Neural crest cell (in vitro differentiated cells): ENCODE data around the gene KRT76. TPM values are rescaled to one million over a fixed set of nuclear protein-coding genes. Genes with fewer than 3 reads are reported as not detected.

Experiments
- DNase-seq: peaks from one replicate; pipeline ENCODE4 v3.0.0; 2021; ENCODE audit warnings: low read depth, mixed read lengths, low spot score
- H3K27ac Mint-ChIP-seq: one replicate; pipeline ENCODE4 v1.8.0; 2021; ENCODE audit warnings: mild to moderate bottlenecking, mixed read lengths; ENCODE audit not compliant: unreplicated experiment
- H3K27me3 Mint-ChIP-seq: 2 replicates; pipeline ENCODE4 v1.8.0; 2021; ENCODE audit warnings: low read depth, mild to moderate bottlenecking, mixed read lengths
- H3K36me3 Mint-ChIP-seq: 2 replicates; pipeline ENCODE4 v1.8.0; 2021; ENCODE audit warnings: low read depth, mild to moderate bottlenecking, mixed read lengths
- H3K4me1 Mint-ChIP-seq: 2 replicates; pipeline ENCODE4 v1.8.0; 2021; ENCODE audit warnings: mixed read lengths
- H3K4me3 Mint-ChIP-seq: one replicate; pipeline ENCODE4 v1.8.0; 2021; ENCODE audit warnings: mild to moderate bottlenecking, mixed read lengths
- H3K9me3 Mint-ChIP-seq: 2 replicates; pipeline ENCODE4 v1.8.0; 2021; ENCODE audit warnings: mixed read lengths
- total RNA-seq: library from RNA; stranded (reverse); gene quantifications from 2 replicates; pipeline ENCODE4 v1.2.1, GENCODE V29; 2021
- TF ChIP-seq, protein P1 (sequence below): fragments of 200-600 bp; sonication (generic); conservative IDR thresholded peaks from 2 replicates; pipeline ENCODE4 v1.5.0; 2021; ENCODE audit warnings: antibody characterized with exemption, mild to moderate bottlenecking

Gene KRT76
- total RNA-seq, 1 donor from 2014 or later: not detected

DNA sequence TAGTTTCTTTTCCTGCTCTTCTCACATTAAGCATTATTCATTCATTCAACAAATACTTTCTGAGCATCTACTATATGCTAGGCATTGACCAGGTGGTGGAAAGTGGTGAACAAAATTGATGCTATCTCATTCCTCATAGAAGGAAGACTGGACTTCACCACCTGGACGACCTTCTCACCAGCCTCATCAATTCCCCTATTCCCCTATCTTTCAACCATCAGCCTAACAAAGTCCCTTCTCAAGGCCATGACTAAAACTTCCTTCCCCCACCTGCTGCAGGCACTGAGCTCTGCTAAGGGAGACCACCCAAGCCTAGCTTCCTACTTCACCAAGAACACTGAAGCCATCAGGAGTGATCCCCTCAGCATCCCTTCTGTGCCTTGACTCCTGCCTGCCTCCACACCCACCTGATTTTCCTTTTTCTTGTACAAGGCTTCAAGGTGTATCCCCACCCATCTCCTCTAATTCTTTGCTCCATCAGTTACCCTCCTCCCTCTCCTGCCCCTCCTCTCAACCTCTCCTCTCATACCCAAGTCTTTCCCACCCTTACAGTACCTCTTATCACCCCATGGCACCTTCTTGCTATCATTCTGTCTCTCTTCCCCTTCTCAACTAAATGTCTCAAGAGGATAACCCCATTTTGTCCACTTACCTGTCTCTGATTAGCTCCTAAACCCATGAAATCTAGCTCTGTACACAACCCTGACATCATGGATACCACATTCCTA, 19.5 kb downstream of the KRT76 start:
- no peak overlapping the region for H3K4me3 Mint-ChIP-seq
- H3K27ac Mint-ChIP-seq: no peak overlapping the region
- H3K36me3 Mint-ChIP-seq: no peaks in the 10 kb centered on the region
- no peak for DNase-seq
- H3K4me1 Mint-ChIP-seq: no peaks in the 10 kb centered on the region
- peaks cover 44% of the 10 kb centered on the region for H3K27me3 Mint-ChIP-seq
- H3K9me3 Mint-ChIP-seq: peaks cover 19% of the 10 kb centered on the region
- TF ChIP-seq, protein P1, sequence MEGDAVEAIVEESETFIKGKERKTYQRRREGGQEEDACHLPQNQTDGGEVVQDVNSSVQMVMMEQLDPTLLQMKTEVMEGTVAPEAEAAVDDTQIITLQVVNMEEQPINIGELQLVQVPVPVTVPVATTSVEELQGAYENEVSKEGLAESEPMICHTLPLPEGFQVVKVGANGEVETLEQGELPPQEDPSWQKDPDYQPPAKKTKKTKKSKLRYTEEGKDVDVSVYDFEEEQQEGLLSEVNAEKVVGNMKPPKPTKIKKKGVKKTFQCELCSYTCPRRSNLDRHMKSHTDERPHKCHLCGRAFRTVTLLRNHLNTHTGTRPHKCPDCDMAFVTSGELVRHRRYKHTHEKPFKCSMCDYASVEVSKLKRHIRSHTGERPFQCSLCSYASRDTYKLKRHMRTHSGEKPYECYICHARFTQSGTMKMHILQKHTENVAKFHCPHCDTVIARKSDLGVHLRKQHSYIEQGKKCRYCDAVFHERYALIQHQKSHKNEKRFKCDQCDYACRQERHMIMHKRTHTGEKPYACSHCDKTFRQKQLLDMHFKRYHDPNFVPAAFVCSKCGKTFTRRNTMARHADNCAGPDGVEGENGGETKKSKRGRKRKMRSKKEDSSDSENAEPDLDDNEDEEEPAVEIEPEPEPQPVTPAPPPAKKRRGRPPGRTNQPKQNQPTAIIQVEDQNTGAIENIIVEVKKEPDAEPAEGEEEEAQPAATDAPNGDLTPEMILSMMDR: no peak

DNA sequence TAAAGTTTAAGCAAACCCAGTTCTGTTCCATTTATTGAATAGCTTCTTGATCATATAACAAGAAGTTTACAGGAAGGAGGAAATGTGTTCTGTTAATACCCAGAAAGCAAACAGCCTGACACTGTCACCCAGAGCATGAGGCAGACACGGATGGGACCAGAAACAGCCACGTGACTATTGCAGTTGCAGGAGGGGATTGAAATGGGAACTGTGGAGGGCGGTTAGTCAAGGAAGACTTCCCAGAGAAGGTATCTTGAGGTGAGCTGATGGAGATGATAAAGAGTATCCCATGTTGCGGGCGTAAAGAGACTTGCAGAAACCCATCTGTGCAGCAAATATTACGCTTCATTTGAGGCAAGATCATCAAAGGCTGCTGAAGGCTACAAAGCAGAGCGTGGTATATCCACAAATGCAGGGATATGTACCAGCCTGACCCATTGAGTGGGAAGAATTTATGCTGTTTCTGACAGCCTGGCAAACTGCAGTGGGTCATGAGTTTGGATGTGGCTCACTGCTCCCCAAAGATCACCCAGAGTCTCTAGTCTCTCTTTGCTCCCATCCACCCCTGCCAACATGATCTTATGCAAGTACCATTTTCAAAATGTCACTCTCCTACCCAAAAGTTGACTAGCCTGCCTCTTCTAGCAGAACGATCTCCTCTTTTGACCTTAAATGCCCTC, 20.7 kb downstream of the KRT76 start:
- Mint-ChIP-seq H3K36me3 (no peaks in the 10 kb centered on the region), H3K4me3 (no peak overlapping the region), H3K27ac (no peak overlapping the region), H3K9me3 (peaks cover 16% of the 10 kb centered on the region), H3K27me3 (peaks cover 45% of the 10 kb centered on the region), H3K4me1 (no peaks in the 10 kb centered on the region)
- no peak for DNase-seq
- TF ChIP-seq, protein P1: no peak

DNA sequence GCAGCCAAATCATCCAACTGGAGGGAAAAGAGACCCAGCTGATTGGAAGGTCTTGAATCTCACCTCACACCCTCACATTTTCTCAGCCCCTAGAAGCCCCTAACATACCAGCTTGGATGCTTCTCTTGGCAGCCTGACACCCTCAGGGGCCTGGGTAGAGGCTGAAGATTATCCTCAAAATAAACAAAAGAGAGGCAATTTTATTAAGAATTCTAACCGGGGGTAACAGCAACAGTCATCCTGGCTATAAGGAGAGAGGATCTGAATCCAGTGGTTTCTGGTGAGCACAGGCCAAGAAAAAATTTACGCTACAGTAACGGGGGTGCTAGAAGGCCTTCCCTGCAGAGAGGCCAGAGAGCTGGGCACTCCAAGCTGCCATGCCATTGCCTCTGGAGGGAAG, 21.6 kb downstream of the KRT76 start:
- H3K4me1 Mint-ChIP-seq: no peaks in the 10 kb centered on the region
- no peaks in the 10 kb centered on the region for H3K36me3 Mint-ChIP-seq
- DNase-seq: no peak
- peaks cover 11% of the 10 kb centered on the region for H3K9me3 Mint-ChIP-seq
- TF ChIP-seq, protein P1: no peak
- no peak overlapping the region for H3K27ac Mint-ChIP-seq
- no peak overlapping the region for H3K4me3 Mint-ChIP-seq
- peaks cover 49% of the 10 kb centered on the region for H3K27me3 Mint-ChIP-seq

DNA sequence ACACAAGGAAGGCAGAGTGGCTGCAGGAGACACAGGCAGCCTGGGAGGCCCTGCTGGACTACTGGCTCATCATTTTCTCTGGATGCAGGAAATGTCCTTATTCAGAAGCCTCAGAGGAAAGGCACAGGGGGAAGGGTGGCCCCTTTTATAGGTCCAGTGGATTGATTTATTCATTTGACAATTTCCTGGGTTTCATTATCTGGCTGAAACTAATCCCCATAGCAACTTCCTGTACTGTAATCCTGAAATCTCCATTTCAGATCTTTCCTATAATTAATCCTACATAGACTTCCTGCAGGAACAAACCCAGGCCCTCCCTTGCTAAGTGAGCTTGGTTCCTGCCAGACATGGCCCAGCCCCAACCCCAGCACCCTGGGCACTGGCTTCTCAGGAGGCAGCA, 23.0 kb downstream of the KRT76 start:
- TF ChIP-seq, protein P1: no peak
- Mint-ChIP-seq H3K36me3 (no peaks in the 10 kb centered on the region), H3K4me1 (no peaks in the 10 kb centered on the region), H3K27ac (no peak overlapping the region), H3K27me3 (peaks cover 59% of the 10 kb centered on the region), H3K4me3 (no peak overlapping the region), H3K9me3 (peaks cover 4% of the 10 kb centered on the region)
- no peak for DNase-seq

DNA sequence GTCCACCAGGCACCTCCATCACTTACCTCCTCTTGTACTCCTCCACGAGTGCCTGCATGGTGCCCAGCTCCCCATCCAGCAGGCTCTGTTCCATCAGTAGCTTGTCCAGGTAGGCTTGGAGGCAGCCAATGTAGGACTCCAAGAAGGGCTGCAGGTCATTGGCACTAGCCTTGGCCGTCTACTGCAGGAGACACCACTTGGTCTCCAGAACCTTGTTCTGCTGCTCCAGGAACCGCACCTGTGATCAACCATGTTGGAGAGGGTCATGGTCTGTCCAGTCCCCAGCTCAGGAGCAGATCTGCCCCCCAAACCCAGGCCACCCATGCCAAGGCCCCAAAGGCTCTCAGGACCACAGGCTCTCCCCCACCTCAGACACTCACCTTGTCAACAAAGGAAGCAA, 23.9 kb downstream of the KRT76 start:
- H3K4me3 Mint-ChIP-seq: no peak overlapping the region
- H3K27me3 Mint-ChIP-seq: peaks cover 67% of the 10 kb centered on the region
- no peaks in the 10 kb centered on the region for H3K36me3 Mint-ChIP-seq

More for the DNA sequence above, 23.9 kb downstream of the KRT76 start:
- Mint-ChIP-seq H3K9me3 (no peaks in the 10 kb centered on the region), H3K27ac (no peak overlapping the region), H3K4me1 (no peaks in the 10 kb centered on the region)
- TF ChIP-seq, protein P1: no peak
- no peak for DNase-seq
